ENCODE results near the gene WDR33.
"Not testable (repeated sequence)": the region's sequence is repeated elsewhere in the genome, so short reads cannot be mapped to it uniquely, and the experiment has no call there.

WDR33 gene

GRCh38 chr2:127810619-127811396 lies at the start of gene WDR33:
TSS of gene WDR33 (minus strand) at chr2:127811171. CDS start at chr2:127770981, 40,190 bp downstream.
- in situ Hi-C loops (cut with MboI; ENCODE audit: low pct_unique_long_range_greater_than_20kb, low sequenced_read_pairs), result no loop called here

GRCh38 chr2:127860130-127860529 lies 49.2 kb upstream of the WDR33 start:
- in situ Hi-C loops (cut with MboI; ENCODE audit: low pct_unique_long_range_greater_than_20kb, low sequenced_read_pairs), result no loop called here
- DNase-seq, result no peak

More at GRCh38 chr2:127810619-127811396, at the start of gene WDR33:
- peak; percentile 95 for DNase-seq

DNA sequence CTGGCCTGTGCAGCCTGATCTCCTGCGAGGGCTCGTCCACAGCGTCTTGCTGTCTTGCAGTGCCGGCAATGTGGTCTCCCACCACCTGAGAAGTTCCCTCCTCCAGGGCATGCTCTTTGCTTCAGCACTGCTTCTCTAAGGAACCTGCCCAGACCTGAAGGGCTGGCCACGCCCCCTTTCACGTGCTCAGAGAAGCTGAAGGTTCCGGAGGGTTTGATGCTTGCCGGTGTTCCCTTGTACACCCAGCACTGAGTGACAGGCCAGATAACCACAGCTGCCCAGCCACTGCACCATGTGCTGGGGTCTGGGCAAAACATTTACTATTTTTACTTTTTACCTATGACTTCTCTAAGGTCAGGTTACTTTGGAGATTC lies 48.7 kb upstream of the WDR33 start:
- DNase-seq, result peak; percentile 70
- in situ Hi-C loops (cut with MboI; ENCODE audit: low pct_unique_long_range_greater_than_20kb, low sequenced_read_pairs), result no loop called here

- in situ Hi-C loops (cut with MboI; ENCODE audit: low pct_unique_long_range_greater_than_20kb, low sequenced_read_pairs), result no loop called here
- peak; percentile 43 for DNase-seq
Measured at GRCh38 chr2:127857265-127857808, 46.4 kb upstream of the WDR33 start.

DNA sequence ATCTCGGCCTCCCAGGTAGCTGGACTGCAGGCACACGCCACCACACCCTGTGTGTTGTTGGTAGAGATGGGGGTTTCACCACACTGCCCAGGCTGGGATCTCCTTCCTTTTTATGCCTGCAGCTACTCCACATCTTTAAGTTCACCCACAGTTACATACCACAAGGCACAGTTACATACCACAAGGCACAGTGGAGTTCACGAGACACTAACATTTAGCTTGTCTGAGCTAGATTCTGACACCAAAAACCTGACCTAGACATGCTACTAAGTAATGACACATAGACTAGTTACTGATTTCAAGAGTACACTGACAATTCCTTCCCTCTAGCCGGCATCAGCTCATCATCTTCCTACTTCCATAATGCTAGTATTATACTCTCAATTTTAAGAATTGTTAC lies 42.7 kb upstream of the WDR33 start:
- in situ Hi-C loops (cut with MboI; ENCODE audit: low pct_unique_long_range_greater_than_20kb, low sequenced_read_pairs), result no loop called here
- DNase-seq, result no peak

DNA sequence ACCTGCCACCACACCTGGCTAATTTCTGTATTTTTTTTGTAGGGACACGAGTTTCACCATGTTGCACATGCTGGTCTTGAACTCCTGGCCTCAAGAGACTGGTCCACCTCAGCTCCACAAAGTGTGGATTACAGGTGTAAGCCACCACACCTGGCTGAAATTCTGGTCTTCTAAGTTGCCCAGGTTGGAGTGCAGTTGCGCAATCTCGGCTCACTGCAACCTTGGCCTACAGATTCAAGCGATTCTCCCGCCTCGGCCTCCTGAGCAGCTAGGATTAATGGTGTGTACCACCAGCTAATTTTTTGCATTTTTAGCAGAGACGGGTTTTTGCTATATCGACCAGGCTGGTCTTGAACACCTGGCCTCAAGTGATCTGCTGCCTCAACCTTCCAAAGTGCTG lies 41.4 kb upstream of the WDR33 start:
- DNase-seq, result no peak
- in situ Hi-C loops (cut with MboI; ENCODE audit: low pct_unique_long_range_greater_than_20kb, low sequenced_read_pairs), result no loop called here

- no peak for DNase-seq
- in situ Hi-C loops (cut with MboI; ENCODE audit: low pct_unique_long_range_greater_than_20kb, low sequenced_read_pairs), result no loop called here
Measured at GRCh38 chr2:127847931-127848330, 37.0 kb upstream of the WDR33 start.

- no peak for DNase-seq
- in situ Hi-C loops (cut with MboI; ENCODE audit: low pct_unique_long_range_greater_than_20kb, low sequenced_read_pairs), result no loop called here
Measured at GRCh38 chr2:127844973-127845372, 34.0 kb upstream of the WDR33 start.

DNA sequence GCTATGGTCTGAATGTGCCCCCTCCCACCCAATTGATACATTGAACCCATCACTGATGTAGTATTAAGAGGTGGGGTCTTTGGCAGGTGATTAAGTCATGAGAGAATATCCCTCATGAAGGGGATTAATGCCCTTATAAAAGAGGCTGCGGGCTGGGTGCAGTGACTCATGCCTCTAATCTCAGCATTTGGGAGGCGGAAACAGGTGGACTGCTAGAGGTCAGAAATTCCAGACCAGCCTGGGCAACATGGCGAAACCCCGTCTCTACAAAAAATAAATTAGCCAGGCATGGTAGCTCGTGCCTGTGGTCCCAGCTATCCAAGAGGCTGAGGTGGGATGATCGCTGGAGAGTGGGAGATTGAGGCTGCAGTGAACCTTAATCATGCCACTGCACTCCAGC lies 32.7 kb upstream of the WDR33 start:
- in situ Hi-C loops (cut with MboI; ENCODE audit: low pct_unique_long_range_greater_than_20kb, low sequenced_read_pairs), result no loop called here

GRCh38 chr2:127841466-127842178 lies 30.7 kb upstream of the WDR33 start:
- DNase-seq, result no peak
- in situ Hi-C loops (cut with MboI; ENCODE audit: low pct_unique_long_range_greater_than_20kb, low sequenced_read_pairs), result no loop called here

More for the DNA sequence above, 32.7 kb upstream of the WDR33 start:
- no peak for DNase-seq

GRCh38 chr2:127840893-127841292 lies 29.9 kb upstream of the WDR33 start:
- in situ Hi-C loops (cut with MboI; ENCODE audit: low pct_unique_long_range_greater_than_20kb, low sequenced_read_pairs), result no loop called here
- DNase-seq, result no peak

- DNase-seq, result no peak
- in situ Hi-C loops (cut with MboI; ENCODE audit: low pct_unique_long_range_greater_than_20kb, low sequenced_read_pairs), result no loop called here
Measured at GRCh38 chr2:127834951-127835350, 24.0 kb upstream of the WDR33 start.

DNA sequence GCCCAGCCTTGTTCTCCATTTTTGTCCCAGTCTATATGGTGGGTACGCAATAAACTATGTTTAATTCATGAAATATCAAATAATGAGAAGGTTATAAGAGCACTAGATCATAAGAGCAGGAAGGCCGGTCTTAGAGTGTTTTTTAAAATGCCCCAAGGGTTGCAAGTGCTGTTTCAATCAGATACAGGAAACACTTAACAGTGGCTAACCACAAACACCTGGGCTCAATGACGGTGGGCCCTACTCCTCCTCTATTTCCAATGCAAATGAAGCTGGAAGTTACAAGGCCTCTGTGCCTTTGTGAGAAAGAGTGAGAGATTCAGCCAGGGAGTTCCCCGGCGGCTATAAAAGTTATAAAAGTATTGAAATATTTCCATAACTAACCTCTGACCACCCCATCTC lies 18.9 kb upstream of the WDR33 start:
- in situ Hi-C loops (cut with MboI; ENCODE audit: low pct_unique_long_range_greater_than_20kb, low sequenced_read_pairs), result no loop called here
- peak; percentile 76 for DNase-seq

GRCh38 chr2:127826708-127827107 lies 15.7 kb upstream of the WDR33 start:
- in situ Hi-C loops (cut with MboI; ENCODE audit: low pct_unique_long_range_greater_than_20kb, low sequenced_read_pairs); DNase-seq: not testable (repeated sequence)

DNA sequence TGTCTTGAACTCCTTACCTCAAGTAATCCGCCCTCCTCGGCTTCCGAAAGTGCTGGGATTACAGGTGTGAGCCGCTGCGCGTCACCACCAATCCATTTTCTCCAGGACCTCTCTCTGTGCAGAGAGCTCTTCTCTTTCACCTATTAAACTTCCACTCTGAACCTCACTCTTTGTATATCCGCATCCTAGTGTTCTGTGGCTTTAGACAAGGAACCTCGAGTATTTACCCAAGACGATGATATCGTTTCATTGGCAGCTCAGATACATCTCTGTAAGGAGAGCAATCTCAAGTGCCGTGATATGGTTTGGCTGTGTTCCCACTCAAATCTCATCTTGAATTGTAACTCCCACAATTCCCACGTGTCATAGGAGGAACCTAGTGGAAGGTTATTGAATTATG lies 15.1 kb upstream of the WDR33 start:
- DNase-seq, result no peak
- in situ Hi-C loops (cut with MboI; ENCODE audit: low pct_unique_long_range_greater_than_20kb, low sequenced_read_pairs), result no loop called here

DNA sequence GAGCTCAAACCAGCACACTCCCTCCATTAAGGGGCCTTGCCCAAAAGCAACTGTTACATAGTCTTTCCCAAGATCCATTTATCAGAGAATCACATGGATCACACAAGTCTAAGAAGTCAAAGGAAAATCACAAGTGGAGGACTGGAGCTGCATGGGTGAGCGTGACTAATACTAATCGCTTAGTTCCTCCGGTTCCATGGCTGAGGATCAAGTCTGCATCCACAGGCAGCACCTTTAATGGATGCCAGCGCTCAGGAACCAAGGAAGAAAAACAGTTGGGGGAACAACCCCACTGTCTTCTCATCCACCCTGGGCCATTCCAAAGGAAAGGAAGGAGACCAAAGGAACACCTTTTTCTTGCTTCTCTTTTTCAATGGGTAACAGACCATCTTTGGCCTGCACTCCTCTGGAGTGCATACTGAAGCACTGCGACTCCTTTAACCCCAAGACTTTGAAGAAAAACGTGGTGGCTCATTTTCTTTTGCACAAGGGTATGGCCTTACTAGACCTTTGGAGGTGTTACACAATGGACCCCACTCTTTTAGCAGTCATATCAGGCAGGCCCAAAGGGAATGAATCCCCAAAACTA lies 9.2 kb upstream of the WDR33 start:
- no peak for DNase-seq
- in situ Hi-C loops (cut with MboI; ENCODE audit: low pct_unique_long_range_greater_than_20kb, low sequenced_read_pairs), result no loop called here

DNA sequence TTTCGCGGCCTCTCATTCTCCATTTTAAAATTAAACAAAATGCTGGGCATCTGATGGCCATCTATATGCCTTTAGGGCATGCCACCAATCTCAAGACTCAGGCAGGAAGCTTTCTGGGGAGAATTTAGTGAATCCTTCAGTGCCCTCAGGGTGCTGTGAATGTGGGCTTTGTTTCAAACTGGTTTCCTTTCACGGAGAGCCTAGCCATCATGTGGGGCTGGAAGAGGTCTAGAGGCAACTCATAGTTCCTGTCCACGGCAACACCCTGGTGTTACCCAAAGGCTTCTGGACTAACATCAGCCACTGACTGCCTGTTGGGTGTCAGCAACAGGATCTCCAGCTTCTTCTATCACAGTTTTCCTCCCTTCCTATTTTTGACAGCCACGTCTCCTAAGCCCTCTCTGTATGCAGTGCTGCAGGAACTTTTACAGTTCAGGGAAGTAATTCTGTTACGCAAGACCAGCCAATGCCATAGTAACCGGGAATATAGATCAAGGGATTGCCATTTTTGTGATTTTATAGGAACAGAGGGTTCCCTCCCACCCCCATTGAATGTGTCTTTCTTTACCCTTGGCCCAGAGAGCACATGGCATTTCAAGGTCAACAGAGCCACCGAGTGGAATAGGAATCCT lies 7.9 kb upstream of the WDR33 start:
- DNase-seq, result no peak

GRCh38 chr2:127818241-127818640 lies 7.3 kb upstream of the WDR33 start:
- in situ Hi-C loops (cut with MboI; ENCODE audit: low pct_unique_long_range_greater_than_20kb, low sequenced_read_pairs), result no loop called here
- DNase-seq, result no peak

More for the DNA sequence above, 7.9 kb upstream of the WDR33 start:
- in situ Hi-C loops (cut with MboI; ENCODE audit: low pct_unique_long_range_greater_than_20kb, low sequenced_read_pairs), result no loop called here

GRCh38 chr2:127814677-127815076 lies 3.7 kb upstream of the WDR33 start:
- no peak for DNase-seq
- in situ Hi-C loops (cut with MboI; ENCODE audit: low pct_unique_long_range_greater_than_20kb, low sequenced_read_pairs), result no loop called here
